ENCODE measurements around the gene MOB1B.

DNA sequence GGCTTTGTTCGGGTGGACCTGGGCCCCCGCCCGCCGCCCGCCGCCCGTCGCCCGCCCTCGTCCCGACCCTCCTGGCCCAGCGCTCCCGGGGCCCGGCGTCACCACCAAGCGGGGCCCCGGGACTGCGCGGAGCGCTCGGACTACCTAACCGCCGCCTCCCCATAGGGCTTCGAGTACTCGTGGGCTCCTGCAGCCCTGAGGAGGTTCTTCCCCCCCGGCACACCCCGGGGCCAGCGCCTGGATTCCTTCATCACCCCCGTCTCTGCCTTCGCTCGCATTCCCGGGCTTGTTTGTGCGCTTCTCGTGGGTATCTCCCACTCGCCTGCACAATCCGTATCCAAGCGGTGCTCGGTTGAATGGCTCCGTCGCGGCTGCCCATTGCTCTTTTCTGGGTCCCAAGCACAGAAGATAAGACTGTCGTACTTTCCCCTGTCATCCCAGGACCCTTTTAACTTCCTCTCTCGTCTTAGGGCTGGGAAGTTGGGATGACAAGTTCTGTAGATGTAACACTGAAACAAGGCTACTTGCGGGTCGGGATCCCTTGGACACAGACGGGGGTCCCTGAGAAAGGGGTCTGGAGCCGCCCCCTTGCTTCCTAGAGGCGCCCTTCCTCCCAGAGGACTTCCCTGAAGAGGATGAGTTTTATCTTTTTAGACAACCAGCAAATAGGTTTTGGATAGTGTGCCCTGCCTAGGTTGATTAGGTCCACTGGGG is 565 bp downstream of the MOB1B start:
- no peak for TF ChIP-seq POLR2A (IDR thresholded peaks at IDR 0.05)
- TF ChIP-seq, protein P1, sequence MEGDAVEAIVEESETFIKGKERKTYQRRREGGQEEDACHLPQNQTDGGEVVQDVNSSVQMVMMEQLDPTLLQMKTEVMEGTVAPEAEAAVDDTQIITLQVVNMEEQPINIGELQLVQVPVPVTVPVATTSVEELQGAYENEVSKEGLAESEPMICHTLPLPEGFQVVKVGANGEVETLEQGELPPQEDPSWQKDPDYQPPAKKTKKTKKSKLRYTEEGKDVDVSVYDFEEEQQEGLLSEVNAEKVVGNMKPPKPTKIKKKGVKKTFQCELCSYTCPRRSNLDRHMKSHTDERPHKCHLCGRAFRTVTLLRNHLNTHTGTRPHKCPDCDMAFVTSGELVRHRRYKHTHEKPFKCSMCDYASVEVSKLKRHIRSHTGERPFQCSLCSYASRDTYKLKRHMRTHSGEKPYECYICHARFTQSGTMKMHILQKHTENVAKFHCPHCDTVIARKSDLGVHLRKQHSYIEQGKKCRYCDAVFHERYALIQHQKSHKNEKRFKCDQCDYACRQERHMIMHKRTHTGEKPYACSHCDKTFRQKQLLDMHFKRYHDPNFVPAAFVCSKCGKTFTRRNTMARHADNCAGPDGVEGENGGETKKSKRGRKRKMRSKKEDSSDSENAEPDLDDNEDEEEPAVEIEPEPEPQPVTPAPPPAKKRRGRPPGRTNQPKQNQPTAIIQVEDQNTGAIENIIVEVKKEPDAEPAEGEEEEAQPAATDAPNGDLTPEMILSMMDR (IDR thresholded peaks at IDR 0.05): no peak

All from breast epithelium (tissue), 3 donors.